SH-SY5Y (cell line): Measurements from ENCODE around the gene FAP.

Experiments used
- GATA2 ChIP-seq: IDR thresholded peaks from 2 replicates; pipeline ENCODE4 v1.6.1; 2011; ENCODE audit warnings: mild to moderate bottlenecking, low read depth, low read length
- GATA3 ChIP-seq: IDR thresholded peaks from 2 replicates; pipeline ENCODE4 v1.6.1; 2011; ENCODE audit warnings: low read depth, mild to moderate bottlenecking, low read length, moderate library complexity

DNA sequence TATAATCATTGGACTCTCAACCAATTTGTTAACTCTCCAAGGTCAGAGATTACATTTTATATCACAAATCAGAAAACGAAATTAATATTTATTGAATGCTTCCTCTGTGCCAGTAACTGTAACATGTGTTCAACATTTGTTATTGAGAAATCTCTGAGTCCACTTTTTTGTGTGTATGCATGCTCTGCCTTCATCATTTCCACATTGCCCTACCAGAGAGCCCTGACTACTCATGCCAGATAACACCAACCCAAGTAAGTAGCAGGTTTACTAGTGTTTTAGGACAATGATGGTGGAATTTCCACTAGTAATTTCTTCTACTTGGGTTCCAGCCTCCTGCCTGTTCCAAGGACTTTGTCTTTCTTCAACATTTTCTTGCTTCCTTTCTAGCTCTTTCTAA is 14.2 kb upstream of the FAP start:
- TF ChIP-seq GATA3 = no peak
- no peak for TF ChIP-seq GATA2
